HG02571 (cell line): ENCODE data around the gene GPR35.

Experiments
- ATAC-seq: cut with Tn5 transposase; IDR thresholded peaks from one replicate; pipeline ENCODE4 v1.9.1; 2021; ENCODE audit warnings: mild to moderate bottlenecking, moderate library complexity; ENCODE audit not compliant: unreplicated experiment

The GPR35 gene

DNA sequence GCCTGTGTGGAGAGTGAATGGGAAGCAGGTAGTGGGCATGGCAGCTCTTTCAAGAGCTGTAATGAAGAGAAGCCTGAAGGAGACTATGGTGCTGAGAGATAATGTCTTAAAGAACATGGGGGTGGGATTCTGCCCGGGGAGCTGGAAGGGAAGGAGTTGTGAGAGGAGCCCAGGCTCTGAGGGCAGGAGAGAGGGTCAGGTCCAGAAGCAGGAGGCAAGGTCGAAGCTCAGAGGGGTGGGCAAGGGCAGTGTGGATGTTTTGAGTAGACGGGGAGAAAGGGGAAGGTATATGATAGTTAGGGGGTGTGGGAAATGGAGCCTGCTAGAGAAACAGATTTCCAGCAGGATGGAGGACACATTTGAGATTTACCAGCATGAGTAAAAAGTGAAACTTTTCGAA lies 36.6 kb upstream of the GPR35 start:
- no peak for ATAC-seq

DNA sequence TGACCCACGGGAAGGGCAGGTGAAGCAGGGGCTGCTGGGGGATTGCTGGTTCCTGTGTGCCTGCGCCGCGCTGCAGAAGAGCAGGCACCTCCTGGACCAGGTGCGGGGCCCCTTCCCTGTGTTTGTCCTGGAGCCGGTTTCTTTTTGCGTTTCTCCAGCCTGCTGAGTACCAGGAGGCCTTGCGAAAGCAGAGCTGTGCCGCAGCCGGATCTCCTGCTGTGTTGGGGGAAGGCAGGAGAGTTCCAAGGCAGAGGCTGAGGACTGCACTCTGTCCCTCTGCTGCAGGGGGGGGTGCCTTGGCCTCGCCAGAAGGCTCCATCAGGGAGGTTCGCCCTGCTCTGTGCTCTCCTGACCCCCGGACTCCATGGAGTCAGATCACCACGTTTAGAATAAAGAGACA lies 35.9 kb upstream of the GPR35 start:
- no peak for ATAC-seq

DNA sequence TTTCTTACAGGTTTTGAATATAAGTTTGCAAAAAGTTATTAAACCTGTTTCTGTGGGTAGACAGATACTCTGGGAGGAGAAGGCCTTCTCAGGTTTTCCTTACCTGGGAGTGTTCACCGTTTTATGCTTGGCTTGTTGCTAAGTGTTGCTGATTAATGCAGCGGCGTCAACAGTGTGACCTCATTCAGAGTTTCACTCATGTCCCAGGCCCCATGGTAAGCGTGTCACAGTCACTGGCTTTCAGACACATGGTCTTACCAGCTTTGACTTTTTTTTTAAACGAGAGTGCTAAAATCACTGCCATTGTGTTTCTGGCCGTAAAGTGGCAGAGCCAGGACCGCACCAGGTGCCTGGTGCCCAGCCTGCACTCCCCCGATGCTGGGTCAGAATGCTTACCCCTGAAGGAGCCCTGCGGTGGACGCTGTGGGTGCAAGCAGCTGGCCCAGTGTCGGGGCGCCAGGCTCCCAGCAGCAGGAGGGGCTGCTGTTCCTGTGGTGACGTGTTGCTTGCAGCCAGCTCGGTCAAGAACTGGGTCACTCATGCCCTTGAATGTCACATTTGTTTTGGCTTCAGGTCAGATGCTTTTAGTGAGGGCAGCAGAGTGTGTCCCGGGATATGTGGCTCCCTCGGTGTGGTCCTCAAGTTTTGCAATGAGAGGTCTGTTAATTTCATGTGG lies 35.3 kb upstream of the GPR35 start:
- no peak for ATAC-seq

DNA sequence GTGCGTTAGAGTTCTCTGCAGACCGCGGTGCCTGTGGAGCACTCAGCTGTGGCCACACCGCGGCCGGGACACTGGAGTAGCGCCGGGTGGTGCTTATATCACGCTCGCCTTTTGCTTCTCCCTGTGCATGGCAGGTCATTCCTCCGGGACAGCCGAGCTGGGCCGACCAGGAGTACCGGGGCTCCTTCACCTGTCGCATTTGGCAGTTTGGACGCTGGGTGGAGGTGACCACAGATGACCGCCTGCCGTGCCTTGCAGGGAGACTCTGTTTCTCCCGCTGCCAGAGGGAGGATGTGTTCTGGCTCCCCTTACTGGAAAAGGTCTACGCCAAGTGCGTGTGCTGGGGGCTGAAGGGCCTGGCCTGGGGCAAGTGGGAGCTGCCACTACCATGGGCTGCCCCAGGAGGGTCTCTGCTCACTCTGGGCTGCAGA lies 34.6 kb upstream of the GPR35 start:
- no peak for ATAC-seq

DNA sequence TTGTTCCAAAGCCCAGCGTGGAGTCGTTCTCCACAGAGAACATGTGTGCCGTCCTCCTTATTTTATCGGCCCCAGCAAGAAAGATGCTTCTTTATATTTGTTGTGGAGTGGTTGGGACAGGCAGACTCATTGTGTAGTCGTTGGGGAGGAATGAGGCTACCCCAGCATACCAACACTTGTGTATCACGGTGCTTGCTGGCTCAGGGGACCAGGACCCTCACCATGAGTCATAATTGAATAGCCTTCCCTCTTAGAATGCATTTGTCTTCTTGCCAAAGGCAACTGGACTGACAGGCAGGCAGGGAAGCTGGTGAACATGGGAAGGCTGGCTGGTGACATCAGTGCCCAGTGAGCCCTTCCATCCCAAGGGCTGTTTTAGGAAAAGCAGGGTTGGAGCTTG lies 34.1 kb upstream of the GPR35 start:
- ATAC-seq = no peak

DNA sequence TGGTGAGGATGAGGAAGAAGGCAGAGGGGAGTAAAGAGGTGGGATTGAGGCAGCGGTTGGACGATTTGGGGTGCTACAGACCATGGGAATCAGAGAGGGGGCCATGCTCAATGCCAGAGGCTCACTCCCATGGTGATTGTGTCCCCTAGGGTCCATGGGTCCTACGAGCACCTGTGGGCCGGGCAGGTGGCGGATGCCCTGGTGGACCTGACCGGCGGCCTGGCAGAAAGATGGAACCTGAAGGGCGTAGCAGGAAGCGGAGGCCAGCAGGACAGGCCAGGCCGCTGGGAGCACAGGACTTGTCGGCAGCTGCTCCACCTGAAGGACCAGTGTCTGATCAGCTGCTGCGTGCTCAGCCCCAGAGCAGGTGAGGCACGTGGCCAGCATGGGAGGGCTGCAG lies 33.5 kb upstream of the GPR35 start:
- ATAC-seq = no peak

DNA sequence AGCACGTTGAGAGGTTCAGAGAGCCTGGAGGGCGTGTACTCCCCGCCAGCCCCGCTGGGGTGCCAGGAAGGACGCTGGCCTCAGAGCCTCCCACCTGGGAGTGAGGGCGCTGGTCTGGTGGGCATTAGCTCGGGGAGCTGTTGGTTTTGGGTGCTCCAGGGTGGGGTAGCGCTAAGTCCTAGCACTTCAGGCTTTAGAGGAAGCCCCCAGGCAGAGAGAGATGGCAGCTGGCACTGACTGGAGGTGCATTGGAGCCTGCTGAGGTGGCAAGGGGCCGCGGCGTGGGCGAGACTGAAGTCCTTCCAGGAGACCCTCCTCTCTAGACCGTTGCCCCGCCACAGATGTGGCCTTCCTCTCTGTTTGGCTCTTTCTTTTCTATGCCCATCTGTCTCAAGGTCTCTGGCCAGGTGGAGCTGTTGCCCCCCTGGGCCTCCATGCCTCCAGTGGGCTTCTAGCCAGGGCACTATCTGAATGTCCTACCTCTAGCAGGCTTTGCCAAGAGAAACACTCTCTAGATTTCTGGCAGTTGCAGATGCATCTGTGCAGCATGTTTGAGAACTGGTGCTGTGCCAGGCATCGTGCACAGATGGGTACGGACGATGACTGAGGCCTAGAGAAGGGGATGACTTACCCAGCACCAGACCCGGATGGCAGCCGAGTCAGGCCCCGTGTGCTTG lies 32.1 kb upstream of the GPR35 start:
- no peak for ATAC-seq

DNA sequence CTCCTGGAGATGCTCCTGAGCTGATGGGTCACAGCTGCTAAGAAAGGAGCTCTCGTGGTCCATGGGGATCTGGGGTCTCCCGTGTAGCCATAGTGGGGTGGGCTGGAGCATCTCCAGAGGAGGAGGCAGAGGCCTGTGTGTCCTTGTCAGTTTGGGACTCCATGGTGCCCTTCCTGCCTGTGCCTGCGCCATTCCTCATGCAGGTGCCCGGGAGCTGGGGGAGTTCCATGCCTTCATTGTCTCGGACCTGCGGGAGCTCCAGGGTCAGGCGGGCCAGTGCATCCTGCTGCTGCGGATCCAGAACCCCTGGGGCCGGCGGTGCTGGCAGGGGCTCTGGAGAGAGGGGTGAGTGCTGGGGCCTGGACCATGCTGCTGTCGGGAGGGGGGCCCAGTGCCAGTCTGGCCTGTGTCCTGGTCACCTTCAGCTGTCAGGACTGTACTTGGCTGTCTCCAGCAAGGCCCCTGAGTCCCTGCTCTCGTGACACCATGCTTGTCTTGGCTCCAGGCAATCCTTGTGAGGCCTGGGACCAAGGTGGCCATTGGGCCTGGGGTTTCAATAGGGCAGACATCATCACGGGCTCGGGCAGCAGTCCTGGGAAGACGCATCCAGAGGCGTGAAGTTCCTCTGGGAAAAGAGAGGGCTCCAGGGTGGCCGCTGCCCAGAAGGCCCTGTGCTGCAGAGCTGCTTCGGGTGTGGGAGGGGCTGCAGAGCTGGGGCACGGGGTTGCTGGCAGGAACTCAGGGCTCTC lies 31.4 kb upstream of the GPR35 start:
- ATAC-seq = no peak

DNA sequence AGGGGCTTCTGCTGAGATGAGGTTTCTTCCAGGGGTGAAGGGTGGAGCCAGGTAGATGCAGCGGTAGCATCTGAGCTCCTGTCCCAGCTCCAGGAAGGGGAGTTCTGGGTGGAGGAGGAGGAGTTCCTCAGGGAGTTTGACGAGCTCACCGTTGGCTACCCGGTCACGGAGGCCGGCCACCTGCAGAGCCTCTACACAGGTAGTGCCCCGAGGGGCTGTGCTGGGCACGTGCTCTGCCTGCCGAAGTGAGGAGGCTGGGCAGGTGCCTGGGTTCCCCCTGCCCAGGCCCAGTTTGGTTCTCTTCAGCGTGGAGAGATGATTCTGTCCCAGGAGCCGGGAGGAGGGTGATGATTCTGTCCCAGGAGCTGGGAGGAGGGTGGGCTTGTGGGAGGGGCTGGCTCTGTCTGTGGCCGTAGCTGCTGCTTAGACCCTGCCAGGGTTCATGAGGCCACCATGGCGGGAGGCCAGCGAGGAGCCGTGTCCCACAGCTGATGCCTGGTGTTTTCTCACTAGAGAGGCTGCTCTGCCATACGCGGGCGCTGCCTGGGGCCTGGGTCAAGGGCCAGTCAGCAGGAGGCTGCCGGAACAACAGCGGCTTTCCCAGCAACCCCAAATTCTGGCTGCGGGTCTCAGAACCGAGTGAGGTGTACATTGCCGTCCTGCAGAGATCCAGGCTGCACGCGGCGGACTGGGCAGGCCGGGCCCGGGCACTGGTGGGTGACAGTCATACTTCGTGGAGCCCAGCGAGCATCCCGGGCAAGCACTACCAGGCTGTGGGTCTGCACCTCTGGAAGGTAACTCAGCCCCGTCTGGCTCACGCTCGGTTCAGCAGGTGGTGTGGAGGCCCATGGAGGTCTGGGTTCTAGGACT lies 30.5 kb upstream of the GPR35 start:
- no peak for ATAC-seq

DNA sequence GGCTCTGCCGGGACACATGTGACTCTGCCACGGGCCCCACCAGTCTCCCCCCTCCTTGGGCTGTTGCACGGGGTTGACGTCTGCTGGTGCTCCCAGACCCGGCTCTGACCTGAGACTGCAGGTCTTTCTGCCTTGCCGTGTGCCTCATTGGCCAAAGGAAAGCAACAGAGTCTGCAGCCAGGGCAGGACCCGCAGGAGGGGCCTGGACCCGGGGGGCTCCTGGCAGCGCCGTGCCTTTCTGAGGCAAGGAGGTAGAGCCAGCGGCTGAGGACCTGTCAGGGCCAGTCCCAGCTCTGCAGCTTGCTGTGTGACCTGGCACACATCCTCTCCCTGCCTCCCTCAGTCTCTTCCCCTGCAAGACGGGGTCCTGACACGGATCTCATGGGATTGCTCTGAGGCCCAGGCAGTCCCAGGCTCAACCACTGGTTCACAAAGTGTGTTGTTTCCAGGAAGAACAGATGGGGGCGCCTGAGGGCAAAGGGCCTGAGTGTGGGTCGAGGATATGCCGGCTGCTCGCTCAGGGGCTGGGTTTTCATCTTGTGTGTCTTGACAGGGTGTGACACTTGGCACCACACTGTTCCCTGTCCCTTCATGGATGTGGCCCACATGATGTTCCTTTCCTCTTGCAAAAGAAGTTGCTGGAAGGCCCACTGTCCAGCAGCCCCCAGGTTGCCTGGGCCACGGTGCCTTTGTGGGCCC lies 29.8 kb upstream of the GPR35 start:
- no peak for ATAC-seq

DNA sequence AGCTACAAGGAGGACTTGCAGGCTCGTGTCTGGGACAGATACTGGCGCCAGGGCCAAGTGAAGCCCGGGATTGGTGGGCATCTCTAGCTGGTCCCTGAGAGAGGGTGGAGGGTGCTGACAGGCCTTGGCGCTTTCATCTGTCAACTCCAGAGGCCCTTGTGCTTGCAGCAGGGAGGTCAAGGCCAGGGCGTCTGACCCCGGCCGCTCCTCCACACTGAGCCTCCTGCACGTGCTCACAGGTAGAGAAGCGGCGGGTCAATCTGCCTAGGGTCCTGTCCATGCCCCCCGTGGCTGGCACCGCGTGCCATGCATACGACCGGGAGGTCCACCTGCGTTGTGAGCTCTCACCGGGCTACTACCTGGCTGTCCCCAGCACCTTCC lies 29.2 kb upstream of the GPR35 start:
- ATAC-seq = no peak

DNA sequence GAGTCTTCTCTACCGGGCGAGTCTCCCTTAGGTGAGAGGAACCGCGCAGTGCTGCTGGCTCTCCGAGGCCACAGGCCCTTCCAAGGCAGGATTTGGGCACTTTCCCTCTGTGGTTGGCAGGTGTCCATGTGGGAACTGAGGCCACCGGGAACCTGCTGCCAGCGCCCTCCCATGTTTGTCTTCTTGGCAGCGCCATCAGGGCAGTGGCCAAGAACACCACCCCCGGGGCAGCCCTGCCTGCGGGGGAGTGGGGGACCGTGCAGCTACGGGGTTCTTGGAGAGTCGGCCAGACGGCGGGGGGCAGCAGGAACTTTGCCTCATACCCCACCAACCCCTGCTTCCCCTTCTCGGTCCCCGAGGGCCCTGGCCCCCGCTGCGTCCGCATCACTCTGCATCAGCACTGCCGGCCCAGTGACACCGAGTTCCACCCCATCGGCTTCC lies 28.8 kb upstream of the GPR35 start:
- ATAC-seq = no peak

DNA sequence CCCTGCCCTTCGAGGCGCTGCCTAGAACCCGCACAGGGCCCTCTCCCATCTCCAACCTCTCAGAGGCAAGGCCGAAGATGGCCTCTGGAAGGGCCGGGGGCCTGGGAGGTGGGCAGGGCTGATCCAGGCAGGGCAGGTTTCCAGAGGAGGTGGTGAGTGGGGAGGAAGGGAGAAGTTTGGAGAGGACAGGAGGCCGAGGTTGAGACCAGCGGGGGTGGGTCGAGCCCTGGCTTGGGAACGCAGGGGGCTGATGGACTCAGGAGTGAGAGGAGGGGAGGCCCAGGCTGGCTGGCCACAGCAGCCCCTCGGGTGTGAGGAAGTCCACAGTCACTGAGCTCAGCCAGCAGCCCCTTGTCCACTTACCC lies 28.2 kb upstream of the GPR35 start:
- ATAC-seq = no peak

DNA sequence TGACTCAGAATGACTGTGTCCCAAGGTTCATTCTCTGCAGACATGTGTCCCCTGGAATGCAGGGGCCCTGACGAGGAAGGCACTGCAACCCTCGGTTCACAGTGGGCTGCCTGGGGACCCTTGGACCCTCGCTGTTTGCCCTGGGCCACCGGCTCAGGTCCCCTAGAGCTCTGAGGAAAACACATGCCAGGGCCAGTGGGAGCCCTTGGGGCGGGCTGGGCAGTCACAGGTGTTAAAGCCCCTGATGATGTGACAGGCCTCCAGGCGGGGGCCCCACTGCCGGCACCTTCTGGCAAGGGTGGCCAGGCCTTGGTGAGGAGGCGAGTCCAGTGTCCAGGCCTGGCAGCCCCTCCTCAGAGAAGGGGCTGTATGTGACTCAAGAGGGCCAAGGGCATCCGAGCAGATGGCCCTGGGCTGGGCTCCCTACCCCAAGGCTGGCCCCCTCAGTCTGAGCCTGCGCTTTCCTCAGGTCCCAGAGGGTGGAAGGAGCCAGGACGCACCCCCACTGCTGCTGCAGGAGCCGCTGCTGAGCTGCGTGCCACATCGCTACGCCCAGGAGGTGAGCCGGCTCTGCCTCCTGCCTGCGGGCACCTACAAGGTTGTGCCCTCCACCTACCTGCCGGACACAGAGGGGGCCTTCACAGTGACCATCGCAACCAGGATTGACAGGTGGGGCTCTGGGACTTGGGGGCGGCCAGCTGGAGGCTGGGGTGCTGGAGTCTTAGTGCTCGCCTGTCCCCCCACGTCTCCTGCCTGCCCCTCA lies 27.7 kb upstream of the GPR35 start:
- no peak for ATAC-seq

DNA sequence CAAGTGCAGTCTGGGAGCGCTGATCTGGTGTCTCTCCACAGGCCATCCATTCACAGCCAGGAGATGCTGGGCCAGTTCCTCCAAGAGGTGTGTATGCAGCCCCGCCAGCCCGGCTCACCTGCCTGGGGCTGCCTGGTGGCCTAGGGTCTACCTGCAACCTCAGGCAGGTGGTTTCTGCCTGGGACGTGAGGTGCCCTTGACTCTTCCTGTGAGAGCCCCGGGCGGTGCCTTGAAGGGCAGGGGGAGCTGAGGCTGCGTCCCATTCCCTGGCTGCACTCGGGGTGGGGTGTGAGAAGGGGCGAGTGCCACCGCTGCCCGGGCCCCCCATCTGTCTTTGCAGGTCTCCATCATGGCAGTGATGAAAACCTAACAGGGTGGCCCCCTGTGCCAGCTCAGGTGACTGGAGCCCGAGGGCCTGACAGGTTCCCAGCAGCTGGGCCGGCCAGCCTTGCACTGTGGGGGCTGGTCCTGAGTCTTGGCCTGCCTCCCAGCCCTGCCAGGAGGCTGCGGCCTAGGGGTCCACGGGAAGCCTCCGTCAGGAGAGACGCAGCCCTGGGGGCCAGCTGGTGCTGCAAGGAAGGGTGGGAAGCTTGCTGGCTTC lies 26.9 kb upstream of the GPR35 start:
- ATAC-seq = no peak

DNA sequence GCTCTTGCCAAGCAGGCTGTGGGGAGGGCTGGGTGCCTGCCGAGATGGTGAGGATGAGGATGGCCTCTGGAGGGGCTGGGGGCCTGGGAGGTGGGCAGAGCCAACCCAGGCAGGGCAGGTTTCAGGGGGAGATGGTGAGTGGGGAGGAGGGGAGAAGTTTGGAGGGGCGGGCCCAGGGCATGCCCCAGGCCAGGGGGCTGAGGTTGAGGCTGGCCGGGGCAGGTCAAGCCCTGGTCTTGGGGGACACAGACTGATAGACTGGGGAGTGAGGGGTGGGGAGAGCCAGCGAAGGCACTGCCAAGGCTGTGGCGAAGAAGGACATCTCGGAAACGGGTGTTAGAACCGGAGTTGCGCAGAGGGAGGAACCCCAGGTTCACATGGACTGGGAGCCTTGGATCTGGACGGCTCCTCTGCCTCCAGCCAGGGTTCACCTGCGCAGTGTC lies 26.1 kb upstream of the GPR35 start:
- no peak for ATAC-seq

DNA sequence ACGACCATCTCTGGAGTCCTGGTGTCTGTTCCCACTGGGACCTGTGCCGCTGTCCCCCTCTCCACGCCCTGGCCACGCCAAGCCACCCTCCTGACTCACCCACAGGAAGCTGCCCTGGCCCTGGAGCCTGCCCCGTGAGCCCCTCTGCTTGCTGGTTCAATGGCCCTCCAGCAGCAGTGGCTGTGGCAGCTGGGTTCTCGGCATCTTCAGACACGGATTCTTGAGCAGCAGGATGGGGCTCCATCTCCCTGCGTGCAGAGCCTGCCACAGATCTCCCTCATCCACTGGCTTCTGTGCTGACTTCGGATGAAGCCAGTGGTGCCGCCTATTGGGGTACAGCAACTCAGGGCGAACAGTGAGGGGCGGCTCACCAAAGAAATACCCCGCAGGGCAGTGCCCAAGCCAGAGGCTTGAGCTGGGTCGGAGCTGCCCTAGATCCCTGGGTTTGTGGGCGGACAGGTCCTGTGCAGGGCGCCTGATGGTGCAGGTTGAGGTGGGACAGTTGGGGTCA lies 24.8 kb upstream of the GPR35 start:
- ATAC-seq = no peak

DNA sequence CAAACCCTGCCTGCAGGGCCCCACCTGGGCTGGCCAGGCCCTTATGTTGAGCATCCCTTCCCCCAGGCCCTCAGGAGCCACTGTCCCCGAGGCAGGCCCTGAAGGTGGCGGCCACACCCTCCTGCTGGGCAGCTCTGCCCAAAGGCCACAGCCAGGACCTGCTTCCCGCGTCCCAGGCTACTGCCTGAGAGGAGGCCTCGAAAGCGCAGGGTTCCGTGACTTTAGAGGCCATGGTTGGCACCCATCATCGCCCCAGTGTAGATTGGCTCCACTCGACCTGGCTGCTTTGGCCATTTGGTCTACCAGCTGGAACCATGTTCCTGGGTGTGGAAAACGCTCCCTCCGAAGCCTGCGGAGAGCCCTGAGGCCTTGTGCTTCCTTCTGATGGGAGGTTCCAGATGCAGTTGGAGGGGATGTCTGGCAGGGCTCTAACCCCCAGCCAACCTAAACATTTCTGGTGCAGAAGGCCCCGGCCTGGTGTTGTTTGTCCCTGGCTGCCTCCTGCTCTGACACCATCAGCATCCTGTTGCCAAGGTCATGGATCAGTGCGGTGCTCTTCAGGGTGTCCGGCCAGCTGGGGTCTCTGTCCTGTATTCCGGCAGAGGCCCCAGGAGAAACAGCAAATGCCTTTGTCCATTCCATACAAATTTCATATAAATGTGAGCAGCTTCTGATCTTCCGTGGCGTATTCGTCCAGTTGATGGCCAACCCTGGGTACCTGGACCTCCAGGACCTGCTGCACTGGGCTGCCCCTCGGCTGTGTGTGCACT lies 24.0 kb upstream of the GPR35 start:
- no peak for ATAC-seq

DNA sequence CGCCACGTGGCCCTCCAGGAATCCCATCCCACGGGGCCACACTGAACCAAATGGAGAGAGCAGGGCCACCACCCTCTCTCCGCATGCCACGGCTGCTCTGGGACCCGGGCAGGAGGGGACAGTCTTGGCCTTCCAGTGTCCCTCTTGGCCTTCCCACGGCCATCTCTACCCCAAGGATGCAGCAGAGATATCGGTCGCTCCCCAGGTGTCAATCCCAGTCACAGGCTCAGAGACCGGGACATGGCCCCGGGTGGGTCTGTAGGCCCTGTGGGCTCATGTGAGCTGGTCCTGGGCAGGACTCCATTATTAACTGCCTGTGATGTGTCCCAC lies 23.5 kb upstream of the GPR35 start:
- no peak for ATAC-seq
